SK-N-SH treated with all-trans-retinoic acid at 6 μM for 48 hours (cell line): Measurements from ENCODE around the gene SYNJ2.

Experiments
- ATAC-seq: fragments of 200-7000 bp; cut with Tn5 transposase; 3 replicates; pipeline ENCODE4 v1.9.1; 2020; ENCODE audit warnings: mild to moderate bottlenecking, moderate library complexity
- BACH2 ChIP-seq: fragments of 250-450 bp; sonication (Bioruptor Pico); IDR thresholded peaks from 2 replicates; pipeline ENCODE4 v1.9.0; 2021; ENCODE audit warnings: mild to moderate bottlenecking, borderline replicate concordance
- CSDC2 ChIP-seq: fragments of 250-450 bp; sonication (Bioruptor Pico); IDR thresholded peaks from 2 replicates; pipeline ENCODE4 v1.5.0; 2020; ENCODE audit warnings: mild to moderate bottlenecking, moderate library complexity
- CSRNP3 ChIP-seq: fragments of 250-450 bp; sonication (Bioruptor Pico); IDR thresholded peaks from 2 replicates; pipeline ENCODE4 v1.5.1; 2021; ENCODE audit warnings: mild to moderate bottlenecking, moderate library complexity
- ESRRG ChIP-seq: fragments of 250-450 bp; sonication (Bioruptor Pico); IDR thresholded peaks from 2 replicates; pipeline ENCODE4 v1.6.1; 2021; ENCODE audit warnings: mild to moderate bottlenecking
- GLIS3 ChIP-seq: fragments of 250-450 bp; sonication (Bioruptor Pico); IDR thresholded peaks from 2 replicates; pipeline ENCODE4 v1.5.0; 2020; ENCODE audit warnings: mild to moderate bottlenecking, moderate library complexity
- ISL1 ChIP-seq: fragments of 250-450 bp; sonication (Bioruptor Pico); IDR thresholded peaks from 2 replicates; pipeline ENCODE4 v2.1.2; 2022; ENCODE audit warnings: mild to moderate bottlenecking, moderate library complexity
- OSR1 ChIP-seq: fragments of 250-450 bp; sonication (Bioruptor Pico); IDR thresholded peaks from 2 replicates; pipeline ENCODE4 v1.8.0; 2022; ENCODE audit warnings: moderate library complexity, mild to moderate bottlenecking, inconsistent platforms
- PATZ1 ChIP-seq: fragments of 250-450 bp; sonication (Bioruptor Pico); IDR thresholded peaks from 2 replicates; pipeline ENCODE4 v1.8.0; 2020; ENCODE audit warnings: mild to moderate bottlenecking, moderate library complexity, borderline replicate concordance
- POU6F1 ChIP-seq: fragments of 250-450 bp; sonication (Bioruptor Pico); IDR thresholded peaks from 2 replicates; pipeline ENCODE4 v1.8.0; 2021; ENCODE audit warnings: low read depth, mild to moderate bottlenecking, moderate library complexity, borderline replicate concordance
- PPARA ChIP-seq: fragments of 250-450 bp; sonication (Bioruptor Pico); IDR thresholded peaks from 2 replicates; pipeline ENCODE4 v1.5.0; 2020; ENCODE audit warnings: mild to moderate bottlenecking, borderline replicate concordance
- RARB ChIP-seq: fragments of 250-450 bp; sonication (Bioruptor Pico); IDR thresholded peaks from 2 replicates; pipeline ENCODE4 v1.8.0; 2021; ENCODE audit warnings: mild to moderate bottlenecking, moderate library complexity
- SNAI2 ChIP-seq: fragments of 250-450 bp; sonication (Bioruptor Pico); IDR thresholded peaks from 2 replicates; pipeline ENCODE4 v1.5.0; 2020; ENCODE audit warnings: mild to moderate bottlenecking, moderate library complexity
- TCF4 ChIP-seq: fragments of 250-450 bp; sonication (Bioruptor Pico); IDR thresholded peaks from 2 replicates; pipeline ENCODE4 v1.8.0; 2021; ENCODE audit warnings: mild to moderate bottlenecking, moderate library complexity, borderline replicate concordance
- TOX ChIP-seq: fragments of 250-450 bp; sonication (Bioruptor Pico); IDR thresholded peaks from 2 replicates; pipeline ENCODE4 v1.8.0; 2021; ENCODE audit warnings: mild to moderate bottlenecking, moderate library complexity, borderline replicate concordance
- TSHZ2 ChIP-seq: fragments of 250-450 bp; sonication (Bioruptor Pico); IDR thresholded peaks from 2 replicates; pipeline ENCODE4 v1.5.0; 2020; ENCODE audit warnings: mild to moderate bottlenecking, moderate library complexity
- ZC3H10 ChIP-seq: fragments of 250-450 bp; sonication (Bioruptor Pico); IDR thresholded peaks from 2 replicates; pipeline ENCODE4 v1.5.1; 2021; ENCODE audit warnings: mild to moderate bottlenecking, moderate library complexity
- ZFP30 ChIP-seq: fragments of 450-650 bp; formaldehyde crosslinking; IDR thresholded peaks from 2 replicates; pipeline ENCODE4 v1.5.0; 2022; ENCODE audit warnings: mild to moderate bottlenecking, moderate library complexity
- ZNF565 ChIP-seq: fragments of 450-650 bp; formaldehyde crosslinking; conservative IDR thresholded peaks from 2 replicates; pipeline ENCODE4 v1.5.0; 2020; ENCODE audit warnings: low read depth, mild to moderate bottlenecking, moderate library complexity
- ZNF8 ChIP-seq: fragments of 450-650 bp; formaldehyde crosslinking; IDR thresholded peaks from 2 replicates; pipeline ENCODE4 v1.5.0; 2020; ENCODE audit warnings: mild to moderate bottlenecking, moderate library complexity

SYNJ2 gene

GRCh38 chr6:158005626-158006180, 24.0 kb downstream of the SYNJ2 start:
- no peak for ATAC-seq
- TF ChIP-seq ESRRG (CRISPR knock-in tag) (no peak), BACH2 (CRISPR knock-in tag) (no peak), ZNF565 (CRISPR knock-in tag) (no peak), ZFP30 (CRISPR knock-in tag) (no peak), TOX (CRISPR knock-in tag) (no peak), RARB (CRISPR knock-in tag) (no peak), PPARA (no peak), SNAI2 (no peak), POU6F1 (CRISPR knock-in tag) (no peak), ISL1 (no peak), TCF4 (no peak), CSRNP3 (no peak)

GRCh38 chr6:158006331-158006730, 24.7 kb downstream of the SYNJ2 start:
- ATAC-seq: no peak

More at GRCh38 chr6:158006331-158006730, 24.7 kb downstream of the SYNJ2 start:
- TF ChIP-seq OSR1: no peak
- TF ChIP-seq CSDC2 (CRISPR knock-in tag): no peak
- no peak for TF ChIP-seq ESRRG (CRISPR knock-in tag)
- TF ChIP-seq GLIS3: no peak
- TF ChIP-seq ZNF8: no peak
- TF ChIP-seq SNAI2: no peak
- TF ChIP-seq ZC3H10 (CRISPR knock-in tag): no peak
- no peak for TF ChIP-seq PATZ1 (CRISPR knock-in tag)
- no peak for TF ChIP-seq PPARA
- no peak for TF ChIP-seq RARB (CRISPR knock-in tag)
- TF ChIP-seq CSRNP3: no peak
- no peak for TF ChIP-seq POU6F1 (CRISPR knock-in tag)
- no peak for TF ChIP-seq TSHZ2 (CRISPR knock-in tag)
